Stomach (tissue), 9 donors: ENCODE results near the gene AVEN. TPM values are rescaled to one million over a fixed set of nuclear protein-coding genes. Genes with fewer than 3 reads are reported as not detected.

Experiments used
- DNase-seq, 2 donors: peaks; one replicate each; pipeline versions ENCODE4 v3.0.0 to v3.0.0-alpha.2; 2013 to 2019
- H3K27ac ChIP-seq, 5 donors: fragments of 200-600 bp in 4 of 5; sonication (generic) in 4 of 5; one replicate each; pipeline ENCODE4 v1.5.1; 2013 to 2019; ENCODE audit warnings: mild to moderate bottlenecking in 1 of 5, moderate library complexity in 1 of 5
- H3K27me3 ChIP-seq, 3 donors: fragments of 200-600 bp; sonication (generic); one replicate each; pipeline ENCODE4 v1.5.1; 2017 to 2019; ENCODE audit warnings: mixed run types in 1 of 3
- H3K36me3 ChIP-seq, 4 donors: fragments of 200-600 bp; sonication (generic); 1 replicate in 3 of 4; 2 replicates in 1 of 4; pipeline ENCODE4 v1.5.1; 2016 to 2019
- H3K4me1 ChIP-seq, 4 donors: fragments of 200-600 bp; sonication (generic); one replicate each; pipeline ENCODE4 v1.5.1; 2016 to 2019
- H3K4me3 ChIP-seq, 4 donors: fragments of 200-600 bp; sonication (generic) in 3 of 4; one replicate each; pipeline ENCODE4 v1.5.1; 2016 to 2019; ENCODE audit warnings: mild to moderate bottlenecking in 1 of 4
- H3K9me3 ChIP-seq, 4 donors: fragments of 200-600 bp; sonication (generic); one replicate each; pipeline ENCODE4 v1.5.1; 2016 to 2019
- EP300 ChIP-seq: sonication (generic); formaldehyde crosslinking; IDR thresholded peaks from one replicate; pipeline ENCODE4 v1.6.1; 2017; ENCODE audit warnings: antibody characterized with exemption
- POLR2A ChIP-seq, 4 donors: fragments of 450-650 bp; IDR thresholded peaks; one replicate each; pipeline ENCODE4 v1.6.1; 2016; ENCODE audit warnings: antibody characterized with exemption in 4 of 4, control low read depth in 2 of 4, mild to moderate bottlenecking in 1 of 4, moderate library complexity in 1 of 4
- POLR2AphosphoS5 ChIP-seq, 3 donors: sonication (generic); formaldehyde crosslinking; IDR thresholded peaks; one replicate each; pipeline ENCODE4 v1.6.1; 2016; ENCODE audit warnings: antibody characterized with exemption in 3 of 3
- whole genome bisulfite sequencing, 5 donors: extraction: QIAGEN DNeasy Blood & Tissue Kit in 3 of 5; methylation state at CpG; one replicate each; pipeline versions ENCODE4 v1.1.5 to v1.1.7; 2013 to 2018; 5-methylcytosine and 5-hydroxymethylcytosine counted together
- intact Hi-C: fragments of 100-400 bp; cut with DNase I; formaldehyde crosslinking; loops from one replicate; pipeline ENCODE4 v1.15.1; 2023; ENCODE audit warnings: low total_unique reads
- polyA plus RNA-seq, 3 donors: library from polyadenylated mRNA; stranded (reverse); fragments of 200-250 nt; gene quantifications; one replicate each; pipeline ENCODE4 v1.2.3, GENCODE V29; 2013
- total RNA-seq, 5 donors: library from RNA; depleted of rRNA; stranded (reverse); fragments of >200 nt; gene quantifications; one replicate each; pipeline versions ENCODE4 v1.1.0 to v1.2.3, GENCODE V29; 2014 to 2016
- TF ChIP-seq, protein P1 (sequence below), 7 experiments: fragments of 450-650 bp in 4 of 7; fragments of 200-600 bp in 3 of 7; sonication (generic) in 3 of 7; IDR thresholded peaks; one replicate each; pipeline ENCODE4 v1.5.1; 2016 to 2019; ENCODE audit warnings: antibody characterized with exemption in 7 of 7, control low read depth in 2 of 7, mild to moderate bottlenecking in 1 of 7
- donor health status: healthy with polysubstance abuse.
- donor health status: Bipolar disorder and iron deficiency.
- donor health status: healthy.

Gene AVEN
- total and polyA plus RNA-seq, 8 donors = 8.6 to 89.8 (median 14.4) TPM; not detected in 1

DNA sequence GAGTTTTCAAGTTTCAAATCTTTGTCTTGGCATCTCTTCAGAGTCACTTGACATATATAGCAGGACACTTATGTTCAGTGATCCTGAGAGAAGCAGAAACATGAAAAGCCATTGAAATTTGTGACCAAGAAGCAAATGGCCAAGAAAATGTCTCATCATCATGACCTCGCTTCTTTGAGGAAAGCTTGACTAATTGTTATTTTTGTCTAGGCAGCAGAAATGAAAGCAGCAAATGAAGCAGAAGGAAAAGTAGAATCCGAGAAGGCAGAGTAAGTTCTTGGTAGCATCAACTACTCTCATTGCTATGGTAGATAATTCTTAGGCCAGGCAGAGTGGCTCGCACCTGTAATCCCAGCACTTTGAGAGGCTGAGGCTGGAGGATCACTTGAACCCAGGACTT is 198.4 kb downstream of the AVEN start:
- WGBS, 5 donors = 91 to 97% (median 94%) methylated on average over 3 of the region's 3 CpGs
- no peaks in the 10 kb centered on the region for H3K27me3 ChIP-seq

DNA sequence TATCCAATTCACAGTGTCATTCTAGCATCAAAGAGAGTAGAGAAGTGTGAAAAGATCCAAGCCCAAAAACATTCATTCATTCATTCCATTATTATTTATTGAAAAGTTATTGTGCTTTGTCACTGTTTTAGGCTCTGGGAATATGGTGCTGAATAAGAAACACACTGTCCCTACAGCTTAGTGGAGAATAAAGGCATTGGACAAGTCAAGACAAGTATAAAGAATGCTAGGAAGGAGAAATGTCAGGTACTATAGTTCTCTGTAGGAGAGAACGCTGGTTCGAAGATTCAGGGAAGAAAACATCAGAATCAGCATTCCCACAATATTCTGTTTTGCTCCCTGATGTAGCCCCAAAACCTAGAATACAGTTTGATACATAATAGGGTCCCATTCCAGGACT is 199.5 kb downstream of the AVEN start:
- Histone ChIP-seq H3K4me3 (no peak overlapping the region), H3K36me3 (peaks cover 0 to 5% (median 0%) of the 10 kb centered on the region in 4 donors), H3K9me3 (no peaks in the 10 kb centered on the region), H3K27ac (no peak overlapping the region), H3K27me3 (no peaks in the 10 kb centered on the region), H3K4me1 (no peaks in the 10 kb centered on the region)
- intact Hi-C loops = no loop called here
- TF ChIP-seq POLR2AphosphoS5 (IDR thresholded peaks at IDR 0.05) = no peak
- TF ChIP-seq, protein P1, sequence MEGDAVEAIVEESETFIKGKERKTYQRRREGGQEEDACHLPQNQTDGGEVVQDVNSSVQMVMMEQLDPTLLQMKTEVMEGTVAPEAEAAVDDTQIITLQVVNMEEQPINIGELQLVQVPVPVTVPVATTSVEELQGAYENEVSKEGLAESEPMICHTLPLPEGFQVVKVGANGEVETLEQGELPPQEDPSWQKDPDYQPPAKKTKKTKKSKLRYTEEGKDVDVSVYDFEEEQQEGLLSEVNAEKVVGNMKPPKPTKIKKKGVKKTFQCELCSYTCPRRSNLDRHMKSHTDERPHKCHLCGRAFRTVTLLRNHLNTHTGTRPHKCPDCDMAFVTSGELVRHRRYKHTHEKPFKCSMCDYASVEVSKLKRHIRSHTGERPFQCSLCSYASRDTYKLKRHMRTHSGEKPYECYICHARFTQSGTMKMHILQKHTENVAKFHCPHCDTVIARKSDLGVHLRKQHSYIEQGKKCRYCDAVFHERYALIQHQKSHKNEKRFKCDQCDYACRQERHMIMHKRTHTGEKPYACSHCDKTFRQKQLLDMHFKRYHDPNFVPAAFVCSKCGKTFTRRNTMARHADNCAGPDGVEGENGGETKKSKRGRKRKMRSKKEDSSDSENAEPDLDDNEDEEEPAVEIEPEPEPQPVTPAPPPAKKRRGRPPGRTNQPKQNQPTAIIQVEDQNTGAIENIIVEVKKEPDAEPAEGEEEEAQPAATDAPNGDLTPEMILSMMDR (IDR thresholded peaks at IDR 0.05) = no peak
- no peak for TF ChIP-seq POLR2A (IDR thresholded peaks at IDR 0.05)
- no peak for TF ChIP-seq EP300
- 90 to 100% (median 93%) methylated on average over 2 of the region's 2 CpGs for WGBS, 5 donors
- DNase-seq = no peak

More for the DNA sequence above, 198.4 kb downstream of the AVEN start:
- no peak for TF ChIP-seq POLR2AphosphoS5 (IDR thresholded peaks at IDR 0.05)
- no peak for TF ChIP-seq EP300
- TF ChIP-seq, protein P1 (IDR thresholded peaks at IDR 0.05) = no peak
- TF ChIP-seq POLR2A (IDR thresholded peaks at IDR 0.05) = no peak
- Histone ChIP-seq H3K9me3 (no peaks in the 10 kb centered on the region), H3K4me1 (no peaks in the 10 kb centered on the region), H3K36me3 (peaks cover 0 to 13% (median 0%) of the 10 kb centered on the region in 4 donors), H3K27ac (no peak overlapping the region), H3K4me3 (no peak overlapping the region)
- intact Hi-C loops = loop anchor here (10.0 kb wide), 1 partner anchor 56 kb away; no protein-coding TSS in a partner anchor
- no peak for DNase-seq

DNA sequence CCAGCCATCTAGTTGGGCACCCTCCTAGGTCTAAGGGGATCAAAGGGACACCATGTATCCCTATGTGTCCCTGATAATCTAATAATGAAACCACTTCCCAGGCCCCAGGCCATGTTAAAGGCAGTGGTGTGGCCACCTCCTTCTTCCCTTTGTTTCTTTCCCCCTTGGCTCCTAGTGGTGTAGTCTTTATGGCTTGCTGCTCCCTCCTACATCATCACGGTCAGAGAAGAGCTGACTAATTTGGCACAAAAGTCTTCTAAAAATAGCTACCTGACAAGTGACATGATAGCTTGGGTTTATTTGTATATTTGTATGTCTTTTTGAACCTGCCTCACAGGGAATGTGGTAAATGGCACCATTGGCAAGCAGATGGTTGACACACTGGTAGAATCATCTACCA is 201.7 kb downstream of the AVEN start:
- WGBS, 5 donors = 85 to 97% (median 88%) methylated on average over 1 of the region's 1 CpG
- Histone ChIP-seq H3K9me3 (no peaks in the 10 kb centered on the region), H3K27me3 (no peaks in the 10 kb centered on the region), H3K36me3 (peaks cover 0 to 5% (median 0%) of the 10 kb centered on the region in 4 donors), H3K4me1 (no peaks in the 10 kb centered on the region), H3K4me3 (no peak overlapping the region), H3K27ac (no peak overlapping the region)
- DNase-seq = no peak
- intact Hi-C loops = no loop called here
- TF ChIP-seq POLR2A (IDR thresholded peaks at IDR 0.05) = no peak
- TF ChIP-seq POLR2AphosphoS5 (IDR thresholded peaks at IDR 0.05) = no peak
- TF ChIP-seq EP300 = no peak
- TF ChIP-seq, protein P1 (IDR thresholded peaks at IDR 0.05) = no peak

DNA sequence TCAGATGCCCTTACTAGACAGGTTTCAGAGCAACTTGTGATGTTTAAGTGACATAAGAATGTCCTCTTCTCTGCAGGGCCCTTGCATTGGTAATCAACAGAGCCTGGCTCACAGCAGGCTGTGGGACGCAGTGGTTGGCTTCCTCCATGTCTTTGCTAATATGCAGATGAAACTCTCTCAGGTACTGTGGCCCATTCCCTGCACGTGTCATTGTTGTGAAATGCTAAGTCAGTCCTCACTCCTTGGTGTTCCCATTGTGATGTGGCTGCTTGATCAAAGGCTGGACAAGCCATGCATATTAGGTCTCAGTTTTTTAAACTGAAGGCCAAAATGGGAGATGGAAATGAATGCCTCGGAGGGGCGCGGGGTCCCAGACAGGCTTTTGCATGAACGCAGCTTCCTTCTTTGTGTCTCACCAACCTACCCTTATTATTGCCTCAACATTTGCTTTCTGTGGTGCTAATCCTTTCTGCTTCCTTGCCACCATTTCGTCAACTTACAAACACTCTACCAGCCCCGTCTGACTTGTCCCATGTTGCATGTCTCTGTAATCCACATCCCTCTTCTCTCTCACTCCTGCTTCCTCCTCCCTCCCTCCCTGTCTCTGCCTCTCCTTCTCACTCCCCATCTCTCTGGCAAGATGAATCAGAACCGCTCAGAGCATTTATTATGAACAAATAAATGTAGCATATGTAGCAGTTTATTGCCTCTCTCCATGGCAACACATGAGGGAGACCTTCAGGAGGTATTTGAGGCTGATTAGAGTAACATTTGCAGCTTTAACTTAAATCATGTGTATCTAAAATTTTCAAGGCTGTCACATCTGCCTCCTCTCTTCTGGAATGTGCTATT is 203.9 kb downstream of the AVEN start:
- intact Hi-C loops = no loop called here
- no peak overlapping the region for H3K27ac ChIP-seq
- no peaks in the 10 kb centered on the region for H3K9me3 ChIP-seq
- DNase-seq = no peak
- no peaks in the 10 kb centered on the region for H3K4me1 ChIP-seq
- 46 to 50% (median 48%) methylated on average over 9 of the region's 9 CpGs for WGBS, 5 donors
- no peak overlapping the region for H3K4me3 ChIP-seq
- H3K27me3 ChIP-seq = no peaks in the 10 kb centered on the region
- H3K36me3 ChIP-seq = peaks cover 0 to 5% (median 0%) of the 10 kb centered on the region in 4 donors
- TF ChIP-seq POLR2AphosphoS5 (IDR thresholded peaks at IDR 0.05) (no peak), POLR2A (IDR thresholded peaks at IDR 0.05) (no peak), EP300 (no peak)
- TF ChIP-seq, protein P1 (IDR thresholded peaks at IDR 0.05) = no peak
